HS-27A (cell line): ENCODE measurements around the gene GAGE10.
"Not testable (repeated sequence)": the region's sequence is repeated elsewhere in the genome, so short reads cannot be mapped to it uniquely, and the experiment has no call there.

Experiments
- DNase-seq: peaks from one replicate; pipeline ENCODE4 v3.0.0-alpha.2; 2012; ENCODE audit warnings: low read depth, missing footprints

Gene GAGE10

GRCh38 chrX:49330421-49330820 lies 27.0 kb downstream of the GAGE10 start:
- DNase-seq = not testable (repeated sequence)

GRCh38 chrX:49331282-49331681 lies 27.8 kb downstream of the GAGE10 start, which contains the start of gene GAGE13:
Gene GAGE13 (plus strand): TSS chrX:49331582. CDS start chrX:49332738, 1,156 bp downstream.
- not testable (repeated sequence) for DNase-seq

- not testable (repeated sequence) for DNase-seq
These were observed 28.4 kb downstream of the GAGE10 start for GRCh38 chrX:49331841-49332240.

GRCh38 chrX:49341449-49341848 lies 38.0 kb downstream of the GAGE10 start:
- not testable (repeated sequence) for DNase-seq

- DNase-seq = not testable (repeated sequence)
These were observed 41.2 kb downstream of the GAGE10 start for GRCh38 chrX:49344496-49345175.

GRCh38 chrX:49345402-49345801 lies 42.0 kb downstream of the GAGE10 start:
- not testable (repeated sequence) for DNase-seq

- DNase-seq = not testable (repeated sequence)
These were observed 42.7 kb downstream of the GAGE10 start for GRCh38 chrX:49346150-49346549.
